Right atrium auricular region (tissue), 2 donors: Measurements from ENCODE around the gene DRD1. TPM values are rescaled to one million over a fixed set of nuclear protein-coding genes. Genes with fewer than 3 reads are reported as not detected.
"Not testable (repeated sequence)": the region's sequence is repeated elsewhere in the genome, so short reads cannot be mapped to it uniquely, and the experiment has no call there.

Source experiments
- DNase-seq: peaks from one replicate; pipeline ENCODE4 v3.0.0-alpha.2; 2019; ENCODE audit warnings: low spot score
- H3K27ac ChIP-seq, 2 donors: fragments of 200-600 bp; sonication (generic); 1 replicate in 1 of 2; 2 replicates in 1 of 2; pipeline ENCODE4 v1.5.1; 2016 to 2019
- H3K27me3 ChIP-seq, 2 donors: fragments of 200-600 bp; sonication (generic); one replicate each; pipeline versions ENCODE4 v1.5.1 to v1.6.0; 2017 to 2019
- H3K36me3 ChIP-seq: fragments of 200-600 bp; sonication (generic); one replicate; pipeline ENCODE4 v1.5.1; 2016
- H3K4me1 ChIP-seq, 2 donors: fragments of 200-600 bp; sonication (generic); one replicate each; pipeline versions ENCODE4 v1.5.1 to v1.6.0; 2017 to 2019
- H3K4me3 ChIP-seq, 2 donors: fragments of 200-600 bp; sonication (generic); 1 replicate in 1 of 2; 2 replicates in 1 of 2; pipeline ENCODE4 v1.5.1; 2017 to 2019; ENCODE audit warnings: mild to moderate bottlenecking in 1 of 2, moderate library complexity in 1 of 2
- H3K9me3 ChIP-seq, 2 donors: fragments of 200-600 bp; sonication (generic); one replicate each; pipeline ENCODE4 v1.5.1; 2019
- total RNA-seq, 2 donors: library from RNA; depleted of rRNA; stranded (reverse); fragments of >200 nt; gene quantifications; one replicate each; pipeline ENCODE4 v1.1.0, GENCODE V29; 2016
- TF ChIP-seq, protein P1 (sequence below), 2 donors: fragments of 200-600 bp; sonication (generic); IDR thresholded peaks; one replicate each; pipeline ENCODE4 v1.5.1; 2019; ENCODE audit warnings: antibody characterized with exemption in 2 of 2

The DRD1 gene
- total RNA-seq, 2 donors from 2014 or later, result not detected

DNA sequence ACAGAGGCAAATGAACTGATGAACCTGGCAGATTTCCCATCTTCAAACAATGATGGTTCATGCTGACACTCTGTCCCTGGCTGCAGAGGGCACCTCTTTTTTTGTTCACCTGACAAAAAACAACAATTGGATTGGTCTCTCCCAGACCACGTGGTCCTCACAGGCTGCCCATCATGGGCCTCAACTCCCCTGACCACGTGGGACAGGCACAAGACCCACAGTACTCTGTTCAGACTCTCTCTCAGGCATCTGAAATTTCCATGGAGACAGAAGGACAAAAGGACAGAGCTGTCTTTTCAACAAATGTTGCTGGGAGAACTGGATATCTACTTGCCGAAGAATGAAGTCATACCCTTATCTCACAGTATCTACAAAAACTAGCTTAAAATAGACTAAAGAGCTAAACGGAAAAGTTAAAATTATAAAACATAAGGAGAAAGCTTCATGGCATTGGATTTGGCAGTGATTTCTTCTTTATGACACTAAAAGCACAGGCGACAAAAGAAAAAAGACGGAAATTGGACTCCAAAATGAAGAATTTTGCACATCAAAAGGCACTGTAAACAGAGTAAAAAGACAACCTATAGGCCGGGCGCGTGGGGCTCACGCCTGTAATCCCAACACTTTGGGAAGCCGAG, 12.2 kb upstream of the DRD1 start:
- Histone ChIP-seq H3K9me3 (no peaks in the 10 kb centered on the region), H3K27ac (no peak overlapping the region), H3K4me1 (no peaks in the 10 kb centered on the region), H3K4me3 (no peak overlapping the region), H3K27me3 (no peaks in the 10 kb centered on the region), H3K36me3 (no peaks in the 10 kb centered on the region)
- DNase-seq, result no peak
- TF ChIP-seq, protein P1, sequence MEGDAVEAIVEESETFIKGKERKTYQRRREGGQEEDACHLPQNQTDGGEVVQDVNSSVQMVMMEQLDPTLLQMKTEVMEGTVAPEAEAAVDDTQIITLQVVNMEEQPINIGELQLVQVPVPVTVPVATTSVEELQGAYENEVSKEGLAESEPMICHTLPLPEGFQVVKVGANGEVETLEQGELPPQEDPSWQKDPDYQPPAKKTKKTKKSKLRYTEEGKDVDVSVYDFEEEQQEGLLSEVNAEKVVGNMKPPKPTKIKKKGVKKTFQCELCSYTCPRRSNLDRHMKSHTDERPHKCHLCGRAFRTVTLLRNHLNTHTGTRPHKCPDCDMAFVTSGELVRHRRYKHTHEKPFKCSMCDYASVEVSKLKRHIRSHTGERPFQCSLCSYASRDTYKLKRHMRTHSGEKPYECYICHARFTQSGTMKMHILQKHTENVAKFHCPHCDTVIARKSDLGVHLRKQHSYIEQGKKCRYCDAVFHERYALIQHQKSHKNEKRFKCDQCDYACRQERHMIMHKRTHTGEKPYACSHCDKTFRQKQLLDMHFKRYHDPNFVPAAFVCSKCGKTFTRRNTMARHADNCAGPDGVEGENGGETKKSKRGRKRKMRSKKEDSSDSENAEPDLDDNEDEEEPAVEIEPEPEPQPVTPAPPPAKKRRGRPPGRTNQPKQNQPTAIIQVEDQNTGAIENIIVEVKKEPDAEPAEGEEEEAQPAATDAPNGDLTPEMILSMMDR (IDR thresholded peaks at IDR 0.05), result no peak

DNA sequence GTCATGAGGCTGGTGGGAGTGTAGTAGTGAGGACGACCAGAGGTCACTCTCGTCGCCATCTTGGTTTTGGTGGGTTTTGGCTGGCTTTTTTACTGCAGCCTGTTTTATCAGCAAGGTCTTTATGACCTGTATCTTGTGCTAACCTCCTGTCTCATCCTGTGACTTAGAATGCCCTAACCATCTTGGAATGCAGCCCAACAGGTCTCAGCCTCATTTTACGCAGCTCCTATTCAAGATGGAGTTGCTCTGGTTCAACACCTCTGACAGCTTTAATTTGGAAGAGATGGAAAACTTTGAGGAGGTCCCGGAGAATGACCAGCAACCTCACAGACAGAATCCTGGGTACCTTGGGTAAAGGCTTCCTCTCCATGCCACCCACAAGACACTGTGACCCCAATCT, 10.4 kb upstream of the DRD1 start:
- not testable (repeated sequence) for DNase-seq, H3K4me1 ChIP-seq, H3K4me3 ChIP-seq, H3K27ac ChIP-seq, H3K9me3 ChIP-seq, H3K36me3 ChIP-seq, H3K27me3 ChIP-seq

DNA sequence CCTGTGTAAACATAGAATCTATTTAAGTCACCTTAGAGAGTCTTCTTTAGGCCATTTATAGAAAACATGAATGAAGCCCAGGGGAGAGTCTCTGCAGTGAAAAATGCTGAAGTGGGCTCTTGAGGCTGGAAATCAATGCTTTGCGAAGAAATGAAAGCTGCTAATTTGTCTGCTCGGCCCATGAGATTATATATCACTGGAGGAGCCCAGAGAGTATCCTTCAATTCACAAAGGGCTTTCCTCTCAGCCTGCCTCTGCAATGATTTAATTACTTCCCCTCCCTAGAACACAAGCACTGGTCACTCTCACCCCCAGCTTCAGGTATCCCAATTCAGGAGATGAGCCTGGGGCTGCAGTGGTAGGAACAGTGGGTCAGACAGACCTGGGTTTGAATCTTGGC, 8.2 kb upstream of the DRD1 start:
- Histone ChIP-seq H3K27me3 (no peaks in the 10 kb centered on the region), H3K36me3 (no peaks in the 10 kb centered on the region), H3K4me1 (no peaks in the 10 kb centered on the region), H3K9me3 (no peaks in the 10 kb centered on the region), H3K4me3 (no peak overlapping the region), H3K27ac (no peak overlapping the region)
- TF ChIP-seq, protein P1 (IDR thresholded peaks at IDR 0.05), result no peak
- DNase-seq, result no peak

DNA sequence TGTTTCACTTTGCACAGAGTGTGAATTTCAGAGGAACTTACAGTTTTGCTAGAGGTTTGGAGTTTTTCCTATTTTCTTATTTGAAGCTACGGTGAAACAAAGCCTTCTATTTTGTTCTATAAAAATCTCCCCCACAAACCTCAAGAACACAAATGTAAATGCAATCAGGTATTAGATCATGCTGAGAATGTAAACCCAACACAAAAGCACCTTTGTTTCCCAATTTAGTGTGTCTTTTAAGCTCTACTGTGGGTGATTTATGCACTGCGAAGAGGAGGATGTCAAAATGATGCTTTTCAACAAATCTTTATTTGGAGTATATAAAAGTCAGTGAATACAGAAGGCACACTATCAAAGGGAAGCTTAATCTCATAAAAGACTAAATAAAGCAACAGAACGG, 4.3 kb upstream of the DRD1 start:
- H3K27ac ChIP-seq, result no peak overlapping the region
- peaks cover 0 to 17% of the 10 kb centered on the region in 2 donors for H3K4me1 ChIP-seq
- H3K27me3 ChIP-seq, result peaks cover 3 to 12% of the 10 kb centered on the region in 2 donors
- TF ChIP-seq, protein P1 (IDR thresholded peaks at IDR 0.05), result no peak
- H3K4me3 ChIP-seq, result no peak overlapping the region
- DNase-seq, result no peak
- H3K9me3 ChIP-seq, result no peaks in the 10 kb centered on the region
- H3K36me3 ChIP-seq, result no peaks in the 10 kb centered on the region

DNA sequence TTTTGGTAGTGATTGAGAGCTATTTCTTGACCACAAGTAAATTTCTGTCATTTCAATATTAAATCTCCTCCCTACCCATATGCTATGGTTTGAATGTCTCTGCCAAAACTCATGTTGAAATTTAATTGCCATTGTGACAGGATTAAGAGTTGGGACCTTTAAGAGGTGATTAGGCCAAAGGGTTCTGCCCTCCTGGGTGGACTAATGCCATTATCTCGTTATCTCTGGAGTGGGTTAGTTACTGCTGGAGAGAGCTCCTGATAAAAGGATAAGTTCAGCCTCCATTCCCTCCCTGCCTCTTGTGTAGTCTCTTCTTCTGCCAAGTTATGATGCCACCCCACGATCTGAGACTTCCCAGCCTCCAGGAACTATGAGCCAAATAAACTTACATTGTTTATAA, 3.6 kb upstream of the DRD1 start:
- H3K9me3 ChIP-seq, result no peaks in the 10 kb centered on the region
- DNase-seq, result no peak
- H3K4me1 ChIP-seq, result peaks cover 0 to 17% of the 10 kb centered on the region in 2 donors
- H3K27ac ChIP-seq, result no peak overlapping the region
- no peak overlapping the region for H3K4me3 ChIP-seq
- no peaks in the 10 kb centered on the region for H3K36me3 ChIP-seq
- H3K27me3 ChIP-seq, result peaks cover 3 to 12% of the 10 kb centered on the region in 2 donors
- TF ChIP-seq, protein P1 (IDR thresholded peaks at IDR 0.05), result no peak

DNA sequence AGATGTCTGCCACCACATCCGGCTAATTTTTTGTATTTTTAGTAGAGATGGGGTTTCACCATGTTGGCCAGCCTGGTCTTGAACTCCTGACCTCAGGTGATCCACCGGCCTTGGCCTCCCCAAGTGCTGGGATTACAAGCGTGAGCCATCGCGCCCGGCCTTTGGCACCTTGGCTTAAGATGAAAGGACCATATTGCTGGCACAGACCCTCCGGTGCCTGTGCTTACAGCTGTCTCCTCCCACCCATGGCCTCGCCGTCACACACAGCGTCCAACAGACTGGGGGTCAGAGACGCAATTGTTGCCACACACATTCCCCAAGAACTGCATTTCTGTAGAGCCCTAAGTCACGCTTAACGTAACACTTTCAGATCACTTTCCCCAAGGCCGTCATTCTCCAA, 2.4 kb upstream of the DRD1 start:
- not testable (repeated sequence) for H3K4me3 ChIP-seq, H3K36me3 ChIP-seq, H3K27ac ChIP-seq, H3K9me3 ChIP-seq, DNase-seq
- H3K27me3 ChIP-seq, result peaks cover 3 to 12% of the 10 kb centered on the region in 2 donors
- H3K4me1 ChIP-seq, result peaks cover 0 to 17% of the 10 kb centered on the region in 2 donors

DNA sequence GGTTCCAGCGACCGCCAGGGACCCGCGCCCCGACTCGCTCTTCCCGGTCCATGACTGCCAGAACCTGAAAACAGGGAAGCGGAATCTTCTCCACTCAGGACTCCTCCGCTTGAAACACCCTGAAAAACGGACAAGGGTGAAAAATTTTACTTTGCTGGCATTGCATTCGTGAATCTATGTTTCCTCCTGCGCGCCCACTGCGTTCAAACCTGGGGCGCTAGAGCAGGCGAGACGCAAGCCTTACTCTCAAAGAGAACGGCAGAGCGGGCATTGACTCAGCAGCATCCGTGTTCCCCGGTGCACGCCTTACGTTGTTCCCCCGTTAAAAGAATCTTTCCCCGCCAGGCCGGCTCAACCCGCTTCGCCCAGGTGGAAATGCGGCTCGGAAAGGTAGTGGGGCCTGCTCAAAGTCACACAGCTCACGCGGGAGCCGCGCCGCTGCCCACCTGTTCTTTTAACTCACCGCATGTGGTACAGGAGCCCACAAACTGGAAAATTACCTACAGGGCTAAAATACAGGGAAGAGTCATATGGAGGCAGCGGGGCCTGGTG, 999 bp upstream of the DRD1 start:
- peak overlapping the region in 1 of 2 donors; percentile 40 for H3K4me3 ChIP-seq
- TF ChIP-seq, protein P1 (IDR thresholded peaks at IDR 0.05), result peak in 1 of 2 donors; percentile 17
- no peaks in the 10 kb centered on the region for H3K9me3 ChIP-seq
- DNase-seq, result no peak
- no peaks in the 10 kb centered on the region for H3K36me3 ChIP-seq
- H3K27me3 ChIP-seq, result peaks cover 3 to 12% of the 10 kb centered on the region in 2 donors
- no peak overlapping the region for H3K27ac ChIP-seq
- peaks cover 0 to 17% of the 10 kb centered on the region in 2 donors for H3K4me1 ChIP-seq
